Measurements from ENCODE around the gene NDUFS7. TPM values are rescaled to one million over a fixed set of nuclear protein-coding genes. Genes with fewer than 3 reads are reported as not detected.

Gene NDUFS7
- total RNA-seq, 1 experiment from 2014 or later: 98.1 TPM

- Histone ChIP-seq H3K9me2 (replicated peaks; ENCODE audit: insufficient read depth, low read length) (no peaks in the 10 kb centered on the region), H3K4me2 (ENCODE audit: low read depth, low read length, poor library complexity, severe bottlenecking) (no peak overlapping the region), H3K9me3 (ENCODE audit: low read length) (no peaks in the 10 kb centered on the region), H4K20me1 (ENCODE audit: insufficient read depth, low read depth, low read length) (peaks cover 44% of the 10 kb centered on the region; the same call in 1 of the 2 replicates), H3K9ac (ENCODE audit: low read length) (no peak overlapping the region), H3K27me3 (ENCODE audit: low read length) (no peaks in the 10 kb centered on the region), H3K4me3 (ENCODE audit: low read length) (no peak overlapping the region), H3K4me1 (ENCODE audit: low read length) (no peaks in the 10 kb centered on the region), H3K36me3 (ENCODE audit: insufficient read depth, low read length) (peaks cover 33% of the 10 kb centered on the region; the same call in 1 of the 2 replicates), H3K79me2 (ENCODE audit: low read length) (peaks cover 9% of the 10 kb centered on the region), H3K27ac (ENCODE audit: low read length) (no peak overlapping the region), H2AFZ (ENCODE audit: low read length) (no peak overlapping the region)
- DNase-seq: peak; percentile 40
Observed at GRCh38 chr19:1425102-1425837, 41.6 kb downstream of the NDUFS7 start.

GRCh38 chr19:1425902-1426301 is 42.2 kb downstream of the NDUFS7 start:
- peaks cover 39% of the 10 kb centered on the region; the same call in 1 of the 2 replicates for H4K20me1 ChIP-seq (ENCODE audit: insufficient read depth, low read depth, low read length)
- H3K4me3 ChIP-seq (ENCODE audit: low read length): no peak overlapping the region
- H3K9me3 ChIP-seq (ENCODE audit: low read length): no peaks in the 10 kb centered on the region
- H3K27me3 ChIP-seq (ENCODE audit: low read length): no peaks in the 10 kb centered on the region
- H2AFZ ChIP-seq (ENCODE audit: low read length): no peak overlapping the region
- H3K9me2 ChIP-seq (replicated peaks; ENCODE audit: insufficient read depth, low read length): no peaks in the 10 kb centered on the region
- no peaks in the 10 kb centered on the region for H3K4me1 ChIP-seq (ENCODE audit: low read length)
- H3K27ac ChIP-seq (ENCODE audit: low read length): no peak overlapping the region
- peaks cover 9% of the 10 kb centered on the region for H3K79me2 ChIP-seq (ENCODE audit: low read length)
- DNase-seq: no peak
- no peak overlapping the region for H3K9ac ChIP-seq (ENCODE audit: low read length)
- peaks cover 27% of the 10 kb centered on the region; the same call in 1 of the 2 replicates for H3K36me3 ChIP-seq (ENCODE audit: insufficient read depth, low read length)
- H3K4me2 ChIP-seq (ENCODE audit: low read depth, low read length, poor library complexity, severe bottlenecking): no peak overlapping the region

- DNase-seq: peak; percentile 34
- peaks cover 39% of the 10 kb centered on the region; the same call in 1 of the 2 replicates for H4K20me1 ChIP-seq (ENCODE audit: insufficient read depth, low read depth, low read length)
- H3K27ac ChIP-seq (ENCODE audit: low read length): no peak overlapping the region
Observed at GRCh38 chr19:1426736-1427135, 43.0 kb downstream of the NDUFS7 start.

GRCh38 chr19:1427221-1427920 is 43.7 kb downstream of the NDUFS7 start:
- H3K79me2 ChIP-seq (ENCODE audit: low read length): peaks cover 9% of the 10 kb centered on the region
- H4K20me1 ChIP-seq (ENCODE audit: insufficient read depth, low read depth, low read length): peaks cover 36% of the 10 kb centered on the region; the same call in 1 of the 2 replicates
- H3K9me2 ChIP-seq (replicated peaks; ENCODE audit: insufficient read depth, low read length): no peaks in the 10 kb centered on the region
- H3K4me3 ChIP-seq (ENCODE audit: low read length): no peak overlapping the region
- H3K9ac ChIP-seq (ENCODE audit: low read length): no peak overlapping the region
- H3K36me3 ChIP-seq (ENCODE audit: insufficient read depth, low read length): peaks cover 23% of the 10 kb centered on the region; the same call in 1 of the 2 replicates
- no peaks in the 10 kb centered on the region for H3K4me1 ChIP-seq (ENCODE audit: low read length)
- H3K27ac ChIP-seq (ENCODE audit: low read length): no peak overlapping the region
- DNase-seq: peak; percentile 32
- H3K4me2 ChIP-seq (ENCODE audit: low read depth, low read length, poor library complexity, severe bottlenecking): no peak overlapping the region
- no peaks in the 10 kb centered on the region for H3K9me3 ChIP-seq (ENCODE audit: low read length)
- H2AFZ ChIP-seq (ENCODE audit: low read length): no peak overlapping the region
- H3K27me3 ChIP-seq (ENCODE audit: low read length): no peaks in the 10 kb centered on the region

More at GRCh38 chr19:1426736-1427135, 43.0 kb downstream of the NDUFS7 start:
- H3K4me2 ChIP-seq (ENCODE audit: low read depth, low read length, poor library complexity, severe bottlenecking): no peak overlapping the region
- no peak overlapping the region for H3K9ac ChIP-seq (ENCODE audit: low read length)
- no peak overlapping the region for H3K4me3 ChIP-seq (ENCODE audit: low read length)
- H3K9me3 ChIP-seq (ENCODE audit: low read length): no peaks in the 10 kb centered on the region
- peaks cover 9% of the 10 kb centered on the region for H3K79me2 ChIP-seq (ENCODE audit: low read length)
- no peaks in the 10 kb centered on the region for H3K27me3 ChIP-seq (ENCODE audit: low read length)
- H3K9me2 ChIP-seq (replicated peaks; ENCODE audit: insufficient read depth, low read length): no peaks in the 10 kb centered on the region
- no peaks in the 10 kb centered on the region for H3K4me1 ChIP-seq (ENCODE audit: low read length)
- no peak overlapping the region for H2AFZ ChIP-seq (ENCODE audit: low read length)
- H3K36me3 ChIP-seq (ENCODE audit: insufficient read depth, low read length): peaks cover 25% of the 10 kb centered on the region; the same call in 1 of the 2 replicates

GRCh38 chr19:1428738-1429391 is 45.2 kb downstream of the NDUFS7 start:
- Histone ChIP-seq H3K4me3 (ENCODE audit: low read length) (no peak overlapping the region), H3K9me3 (ENCODE audit: low read length) (no peaks in the 10 kb centered on the region), H3K9ac (ENCODE audit: low read length) (no peak overlapping the region), H3K9me2 (replicated peaks; ENCODE audit: insufficient read depth, low read length) (no peaks in the 10 kb centered on the region), H3K79me2 (ENCODE audit: low read length) (peaks cover 3% of the 10 kb centered on the region; the same call in 1 of the 2 replicates), H3K27ac (ENCODE audit: low read length) (no peak overlapping the region), H3K4me2 (ENCODE audit: low read depth, low read length, poor library complexity, severe bottlenecking) (no peak overlapping the region), H3K4me1 (ENCODE audit: low read length) (no peaks in the 10 kb centered on the region), H4K20me1 (ENCODE audit: insufficient read depth, low read depth, low read length) (peaks cover 29% of the 10 kb centered on the region; the same call in 1 of the 2 replicates), H2AFZ (ENCODE audit: low read length) (no peak overlapping the region), H3K36me3 (ENCODE audit: insufficient read depth, low read length) (peaks cover 20% of the 10 kb centered on the region; the same call in 1 of the 2 replicates), H3K27me3 (ENCODE audit: low read length) (no peaks in the 10 kb centered on the region)
- DNase-seq: no peak

GRCh38 chr19:1429750-1430149 is 46.0 kb downstream of the NDUFS7 start:
- H4K20me1 ChIP-seq (ENCODE audit: insufficient read depth, low read depth, low read length): peaks cover 28% of the 10 kb centered on the region; the same call in 1 of the 2 replicates
- peaks cover 3% of the 10 kb centered on the region; the same call in 1 of the 2 replicates for H3K79me2 ChIP-seq (ENCODE audit: low read length)
- H3K27ac ChIP-seq (ENCODE audit: low read length): no peak overlapping the region
- no peaks in the 10 kb centered on the region for H3K9me2 ChIP-seq (replicated peaks; ENCODE audit: insufficient read depth, low read length)
- H3K4me2 ChIP-seq (ENCODE audit: low read depth, low read length, poor library complexity, severe bottlenecking): no peak overlapping the region
- H3K4me1 ChIP-seq (ENCODE audit: low read length): no peaks in the 10 kb centered on the region
- H3K9me3 ChIP-seq (ENCODE audit: low read length): no peaks in the 10 kb centered on the region
- peaks cover 17% of the 10 kb centered on the region; the same call in 1 of the 2 replicates for H3K36me3 ChIP-seq (ENCODE audit: insufficient read depth, low read length)
- H3K9ac ChIP-seq (ENCODE audit: low read length): no peak overlapping the region
- no peak overlapping the region for H2AFZ ChIP-seq (ENCODE audit: low read length)
- H3K4me3 ChIP-seq (ENCODE audit: low read length): no peak overlapping the region
- DNase-seq: peak; percentile 38
- no peaks in the 10 kb centered on the region for H3K27me3 ChIP-seq (ENCODE audit: low read length)

- Histone ChIP-seq H3K9me3 (ENCODE audit: low read length) (no peaks in the 10 kb centered on the region), H3K9me2 (replicated peaks; ENCODE audit: insufficient read depth, low read length) (no peaks in the 10 kb centered on the region), H3K36me3 (ENCODE audit: insufficient read depth, low read length) (peaks cover 13% of the 10 kb centered on the region; the same call in 1 of the 2 replicates), H2AFZ (ENCODE audit: low read length) (no peak overlapping the region), H3K4me3 (ENCODE audit: low read length) (no peak overlapping the region), H3K9ac (ENCODE audit: low read length) (no peak overlapping the region), H3K79me2 (ENCODE audit: low read length) (peaks cover 3% of the 10 kb centered on the region; the same call in 1 of the 2 replicates), H4K20me1 (ENCODE audit: insufficient read depth, low read depth, low read length) (peaks cover 25% of the 10 kb centered on the region; the same call in 1 of the 2 replicates), H3K27ac (ENCODE audit: low read length) (no peak overlapping the region), H3K27me3 (ENCODE audit: low read length) (no peaks in the 10 kb centered on the region), H3K4me2 (ENCODE audit: low read depth, low read length, poor library complexity, severe bottlenecking) (no peak overlapping the region), H3K4me1 (ENCODE audit: low read length) (no peaks in the 10 kb centered on the region)
- DNase-seq: peak; percentile 37
Observed at GRCh38 chr19:1430246-1430645, 46.5 kb downstream of the NDUFS7 start.

Data from Karpas-422 (cell line).